D721Med (cell line): ENCODE measurements around the gene XRCC4.
"Not testable (repeated sequence)": the region's sequence is repeated elsewhere in the genome, so short reads cannot be mapped to it uniquely, and the experiment has no call there.

Source experiments
- DNase-seq: peaks from one replicate; pipeline ENCODE4 v3.0.0; 2011; ENCODE audit warnings: low spot score; ENCODE audit not compliant: insufficient read length
- FAIRE-seq: peaks from 2 replicates; lab custom pipeline; 2011; peaks lifted over from hg19 to GRCh38; lab: Jason Lieb, UNC
- CTCF ChIP-seq: IDR thresholded peaks from 2 replicates; pipeline ENCODE4 v1.5.1; 2012; ENCODE audit warnings: mild to moderate bottlenecking, control low read depth; ENCODE audit not compliant: insufficient read depth; ENCODE audit errors: missing control alignments

Gene XRCC4

GRCh38 chr5:83345423-83345822 lies 268.1 kb downstream of the XRCC4 start:
- DNase-seq (no peak), FAIRE-seq (peak; percentile 38)
- TF ChIP-seq CTCF = no peak

GRCh38 chr5:83348281-83348780 lies 271.0 kb downstream of the XRCC4 start:
- no peak for TF ChIP-seq CTCF
- DNase-seq (no peak), FAIRE-seq (no peak)

- no peak for TF ChIP-seq CTCF
- FAIRE-seq = peak; percentile 16
- no peak for DNase-seq
Measured at GRCh38 chr5:83353231-83353630, 275.9 kb downstream of the XRCC4 start.

- no peak for DNase-seq
- no peak for TF ChIP-seq CTCF
- FAIRE-seq = peak; percentile 58
Measured at GRCh38 chr5:83353774-83354173, 276.4 kb downstream of the XRCC4 start.

- TF ChIP-seq CTCF = no peak
- FAIRE-seq = no peak
- no peak for DNase-seq
Measured at GRCh38 chr5:83354958-83355357, 277.6 kb downstream of the XRCC4 start.

- peak; percentile 51 for FAIRE-seq
- not testable (repeated sequence) for DNase-seq
Measured at GRCh38 chr5:83355482-83356014, 278.2 kb downstream of the XRCC4 start.

- no peak for TF ChIP-seq CTCF
- FAIRE-seq (peak; percentile 16), DNase-seq (no peak)
Measured at GRCh38 chr5:83357621-83358231, 280.4 kb downstream of the XRCC4 start.
